Testis (tissue), 3 donors: Measurements from ENCODE around the gene GRWD1. TPM values are rescaled to one million over a fixed set of nuclear protein-coding genes. Genes with fewer than 3 reads are reported as not detected.

Source experiments
- DNase-seq: peaks from one replicate; pipeline ENCODE4 v3.0.0-alpha.2; 2019
- H3K27ac ChIP-seq, 2 donors: fragments of 200-600 bp; sonication (generic); one replicate each; pipeline ENCODE4 v1.5.1; 2019
- H3K27me3 ChIP-seq: fragments of 200-600 bp; sonication (generic); one replicate; pipeline ENCODE4 v1.5.1; 2019
- H3K36me3 ChIP-seq: fragments of 200-600 bp; sonication (generic); one replicate; pipeline ENCODE4 v1.5.1; 2017; ENCODE audit warnings: low read depth; ENCODE audit errors: missing control alignments
- H3K4me1 ChIP-seq: fragments of 200-600 bp; sonication (generic); one replicate; pipeline ENCODE4 v1.5.1; 2019
- H3K4me3 ChIP-seq, 2 donors: fragments of 200-600 bp; sonication (generic); one replicate each; pipeline ENCODE4 v1.5.1; 2017 to 2019
- H3K9me3 ChIP-seq: fragments of 200-600 bp; sonication (generic); one replicate; pipeline ENCODE4 v1.5.1; 2017
- POLR2A ChIP-seq: fragments of 450-650 bp; IDR thresholded peaks from one replicate; pipeline ENCODE4 v1.6.1; 2017; ENCODE audit warnings: antibody characterized with exemption, mild to moderate bottlenecking, moderate library complexity
- WGBS, 2 donors: methylation state at CpG; one replicate each; pipeline ENCODE4 v1.1.5; 2018; 5-methylcytosine and 5-hydroxymethylcytosine counted together
- intact Hi-C: fragments of 100-400 bp; cut with DNase I; formaldehyde crosslinking; loops from one replicate; pipeline ENCODE4 v1.15.1; 2023; ENCODE audit warnings: low total_unique reads
- polyA plus RNA-seq: library from polyadenylated mRNA; stranded (reverse); fragments of 350-450 nt; fragmentation: Illumina TruSeq; extraction: RNeasy Lipid Tissue Mini Kit (QIAGEN cat#74804); gene quantifications from one replicate; pipeline ENCODE4 v1.2.3, GENCODE V29; 2014; ENCODE audit warnings: low read depth, low replicate concordance; ENCODE audit not compliant: insufficient read depth
- total RNA-seq, 2 donors: library from RNA; depleted of rRNA; stranded (reverse); fragments of >200 nt; gene quantifications; one replicate each; pipeline ENCODE4 v1.2.3, GENCODE V29; 2016
- TF ChIP-seq, protein P1 (sequence below), 3 experiments: fragments of 450-650 bp in 2 of 3; fragments of 200-600 bp in 1 of 3; sonication (generic) in 1 of 3; IDR thresholded peaks; one replicate each; pipeline ENCODE4 v1.5.1; 2016 to 2019; ENCODE audit warnings: antibody characterized with exemption in 3 of 3, mild to moderate bottlenecking in 2 of 3, moderate library complexity in 1 of 3

The GRWD1 gene
- total and polyA plus RNA-seq, 3 donors from 2014 or later: 17.8 to 35.2 (median 32.8) TPM

DNA sequence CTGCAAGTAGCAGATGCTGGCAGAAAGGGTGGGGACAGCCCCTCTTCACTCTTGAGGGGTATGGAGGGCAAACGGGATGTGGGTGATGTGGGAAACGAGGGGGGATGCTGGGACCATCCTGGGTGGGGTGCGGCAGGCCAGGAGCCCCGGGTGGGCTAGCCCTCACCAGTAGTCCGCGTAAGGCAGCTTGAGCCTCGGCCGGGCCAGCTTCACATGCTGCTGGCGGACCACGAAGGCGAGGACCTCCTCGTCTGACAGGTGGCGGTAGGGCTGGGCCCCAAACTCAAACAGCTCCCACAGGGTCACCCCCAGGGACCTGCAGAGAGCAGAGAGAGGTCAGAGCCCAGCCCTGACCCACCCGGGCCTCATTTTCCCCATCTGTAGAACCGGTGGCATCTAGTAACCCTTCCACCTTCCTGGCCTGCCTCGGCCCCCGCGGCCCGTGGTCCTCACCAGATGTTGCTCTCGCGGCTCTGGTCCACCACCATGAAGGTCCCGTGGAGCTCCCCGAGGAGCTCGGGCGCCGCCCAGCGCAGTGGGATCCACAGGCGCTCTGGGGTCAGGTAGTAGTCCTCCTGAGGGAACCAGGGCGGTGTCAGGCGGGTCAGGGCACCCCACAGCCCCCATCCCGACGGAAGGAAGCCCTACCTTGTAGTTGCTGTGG, 55.2 kb downstream of the GRWD1 start:
- DNase-seq: no peak
- H3K4me3 ChIP-seq: no peak overlapping the region
- whole genome bisulfite sequencing, 2 donors: 43 to 56% methylated on average over 12 to 32 of the region's 32 CpGs
- no peaks in the 10 kb centered on the region for H3K27me3 ChIP-seq
- H3K27ac ChIP-seq: no peak overlapping the region
- intact Hi-C loops: loop anchor here (10.0 kb wide), 1 partner anchor 84 kb away; no protein-coding TSS in a partner anchor
- TF ChIP-seq POLR2A: no peak
- TF ChIP-seq, protein P1, sequence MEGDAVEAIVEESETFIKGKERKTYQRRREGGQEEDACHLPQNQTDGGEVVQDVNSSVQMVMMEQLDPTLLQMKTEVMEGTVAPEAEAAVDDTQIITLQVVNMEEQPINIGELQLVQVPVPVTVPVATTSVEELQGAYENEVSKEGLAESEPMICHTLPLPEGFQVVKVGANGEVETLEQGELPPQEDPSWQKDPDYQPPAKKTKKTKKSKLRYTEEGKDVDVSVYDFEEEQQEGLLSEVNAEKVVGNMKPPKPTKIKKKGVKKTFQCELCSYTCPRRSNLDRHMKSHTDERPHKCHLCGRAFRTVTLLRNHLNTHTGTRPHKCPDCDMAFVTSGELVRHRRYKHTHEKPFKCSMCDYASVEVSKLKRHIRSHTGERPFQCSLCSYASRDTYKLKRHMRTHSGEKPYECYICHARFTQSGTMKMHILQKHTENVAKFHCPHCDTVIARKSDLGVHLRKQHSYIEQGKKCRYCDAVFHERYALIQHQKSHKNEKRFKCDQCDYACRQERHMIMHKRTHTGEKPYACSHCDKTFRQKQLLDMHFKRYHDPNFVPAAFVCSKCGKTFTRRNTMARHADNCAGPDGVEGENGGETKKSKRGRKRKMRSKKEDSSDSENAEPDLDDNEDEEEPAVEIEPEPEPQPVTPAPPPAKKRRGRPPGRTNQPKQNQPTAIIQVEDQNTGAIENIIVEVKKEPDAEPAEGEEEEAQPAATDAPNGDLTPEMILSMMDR (IDR thresholded peaks at IDR 0.05): no peak
- no peaks in the 10 kb centered on the region for H3K4me1 ChIP-seq
- no peaks in the 10 kb centered on the region for H3K36me3 ChIP-seq
- no peaks in the 10 kb centered on the region for H3K9me3 ChIP-seq

DNA sequence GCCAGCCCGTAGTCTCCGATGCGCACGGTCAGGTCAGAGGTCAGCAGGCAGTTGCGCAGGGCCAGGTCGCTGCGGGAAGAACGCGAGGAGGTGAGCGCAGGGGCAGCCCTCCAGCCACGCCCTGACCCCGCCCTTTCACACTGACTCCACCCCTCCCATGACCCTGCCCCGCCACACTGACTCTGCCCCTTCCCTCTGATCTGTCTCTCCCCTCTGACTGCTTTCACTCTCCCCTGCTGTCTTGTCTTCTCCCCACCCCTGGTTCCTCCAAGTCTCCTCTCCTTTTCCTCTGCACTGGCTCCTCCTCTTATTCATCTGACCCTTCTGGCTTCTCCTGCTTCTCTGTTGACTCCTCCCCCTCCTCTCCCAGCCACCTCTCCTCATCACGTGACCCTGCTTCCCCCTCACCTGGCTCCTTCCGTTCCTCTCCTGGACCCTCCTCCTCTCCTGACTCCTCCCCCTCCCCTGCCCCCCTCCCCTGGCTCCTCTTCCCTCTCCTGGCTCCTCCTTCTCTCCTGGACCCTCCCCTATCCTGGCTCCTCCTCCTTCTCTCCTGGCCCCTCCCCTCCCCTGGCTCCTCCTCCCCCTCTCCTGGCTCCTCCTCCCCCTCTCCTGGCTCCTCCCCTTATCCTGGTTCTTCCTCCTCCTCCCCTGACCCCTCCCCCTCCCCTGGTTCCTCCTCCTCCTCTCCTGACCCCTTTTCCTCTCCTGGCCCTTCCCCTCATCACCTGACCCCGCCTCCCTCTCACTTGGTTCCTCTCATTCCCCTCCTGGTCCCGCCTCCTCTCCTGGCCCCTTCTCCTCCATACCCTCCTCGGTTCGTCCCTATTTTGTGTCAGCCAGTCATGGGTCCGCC, 55.9 kb downstream of the GRWD1 start:
- H3K4me1 ChIP-seq: no peaks in the 10 kb centered on the region
- H3K4me3 ChIP-seq: peak overlapping the region in 1 of 2 donors; percentile 13
- intact Hi-C loops: loop anchor here (10.0 kb wide), 1 partner anchor 83 kb away; no protein-coding TSS in a partner anchor
- peak; percentile 44 for DNase-seq
- TF ChIP-seq, protein P1 (IDR thresholded peaks at IDR 0.05): no peak
- no peak for TF ChIP-seq POLR2A
- H3K27ac ChIP-seq: no peak overlapping the region
- no peaks in the 10 kb centered on the region for H3K36me3 ChIP-seq
- no peaks in the 10 kb centered on the region for H3K27me3 ChIP-seq
- 1 to 3% methylated on average over 16 to 20 of the region's 20 CpGs for WGBS, 2 donors
- no peaks in the 10 kb centered on the region for H3K9me3 ChIP-seq

DNA sequence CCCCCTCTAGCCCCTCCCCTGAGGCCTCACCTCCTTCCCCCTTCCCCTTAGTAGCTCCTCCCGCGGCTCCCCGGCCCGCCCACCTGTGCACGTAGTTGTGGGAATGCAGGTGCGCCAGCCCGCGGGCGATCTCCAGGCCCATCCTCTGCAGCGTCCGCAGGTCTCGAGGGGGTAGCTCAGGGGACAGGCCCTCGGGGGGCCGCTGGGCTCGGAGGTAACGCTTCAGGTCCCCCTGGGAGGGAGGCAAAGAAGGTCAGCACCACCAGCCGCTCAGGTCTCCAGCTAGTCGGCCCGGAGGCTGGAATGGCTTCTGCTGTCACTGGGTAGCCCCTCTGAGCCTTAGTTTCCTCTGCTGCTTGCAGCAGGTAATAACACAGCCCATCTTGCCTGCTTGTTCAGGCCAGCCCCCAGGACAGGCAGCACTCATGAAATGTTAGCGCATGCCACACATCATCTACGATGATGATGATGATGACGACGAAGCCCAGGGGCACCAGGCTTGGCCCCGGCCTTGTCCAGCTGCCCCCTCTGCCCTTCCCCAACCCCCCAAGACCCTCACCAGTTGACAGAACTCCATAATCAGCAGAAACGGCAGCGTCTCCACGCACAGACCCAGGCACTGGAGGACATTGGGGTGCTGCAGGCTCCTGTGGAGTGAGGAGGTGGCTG, 56.7 kb downstream of the GRWD1 start:
- H3K4me3 ChIP-seq: peak overlapping the region in 1 of 2 donors; percentile 13
- TF ChIP-seq, protein P1 (IDR thresholded peaks at IDR 0.05): no peak
- TF ChIP-seq POLR2A: no peak
- H3K27me3 ChIP-seq: no peaks in the 10 kb centered on the region
- H3K9me3 ChIP-seq: no peaks in the 10 kb centered on the region
- H3K36me3 ChIP-seq: no peaks in the 10 kb centered on the region
- intact Hi-C loops: loop anchor here (10.0 kb wide), 1 partner anchor 82 kb away; no protein-coding TSS in a partner anchor
- no peak for DNase-seq
- H3K4me1 ChIP-seq: no peaks in the 10 kb centered on the region
- H3K27ac ChIP-seq: no peak overlapping the region
- 28 to 29% methylated on average over 23 to 27 of the region's 27 CpGs for whole genome bisulfite sequencing, 2 donors

DNA sequence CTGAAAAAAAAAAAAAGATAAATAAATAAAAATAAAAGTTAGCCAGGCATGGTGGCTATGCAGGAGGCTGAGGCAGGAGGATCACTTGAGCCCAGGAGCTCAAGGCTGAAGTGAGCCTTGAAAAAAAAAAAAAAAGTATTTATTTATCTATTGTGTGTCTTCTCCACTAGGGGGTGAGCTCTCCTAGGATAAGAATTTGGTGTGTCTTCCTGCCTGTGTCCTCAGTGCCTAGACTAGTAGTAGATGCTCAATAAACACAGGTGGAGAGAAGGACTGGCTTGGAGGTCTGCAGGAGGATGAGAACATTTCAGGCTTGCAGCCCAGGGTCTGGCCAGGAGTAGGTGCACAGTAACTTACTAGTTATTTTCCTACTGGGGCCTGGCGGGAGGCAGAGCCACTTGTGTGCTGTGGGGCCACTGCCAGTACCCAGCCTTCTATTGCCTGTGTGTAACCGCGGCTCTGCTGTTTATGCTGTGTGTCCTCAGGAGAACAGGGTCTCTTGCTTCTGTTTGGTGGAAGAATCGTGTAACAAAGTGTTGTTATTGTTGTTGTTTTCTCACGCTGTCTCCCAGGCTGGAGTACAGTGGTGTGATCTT, 60.5 kb downstream of the GRWD1 start:
- Histone ChIP-seq H3K27ac (no peak overlapping the region), H3K4me1 (no peaks in the 10 kb centered on the region), H3K36me3 (no peaks in the 10 kb centered on the region), H3K27me3 (no peaks in the 10 kb centered on the region), H3K9me3 (no peaks in the 10 kb centered on the region), H3K4me3 (no peak overlapping the region)
- TF ChIP-seq POLR2A: no peak
- TF ChIP-seq, protein P1 (IDR thresholded peaks at IDR 0.05): peak; percentile 49 to 55 (median 50)
- intact Hi-C loops: loop anchor here (10.0 kb wide), 1 partner anchor 79 kb away; no protein-coding TSS in a partner anchor
- WGBS, 2 donors: 63 to 75% methylated on average over 5 of the region's 5 CpGs
- no peak for DNase-seq

Other genes with a start within 250 kb of the GRWD1 start
- 10 to 100 TPM; 45.4 to 68.4 TPM for gene CARD8, start 190.1 kb upstream of the GRWD1 start, total RNA-seq
- gene CARD8, start 190.1 kb upstream of the GRWD1 start, polyA plus RNA-seq: 53.9 TPM
- 1 to 10 TPM; 2.4 to 3.9 TPM for gene ZNF114, start 175.9 kb upstream of the GRWD1 start, total RNA-seq
- 0.22 TPM for gene ZNF114, start 175.9 kb upstream of the GRWD1 start, polyA plus RNA-seq
- gene EMP3, start 120.4 kb upstream of the GRWD1 start, total RNA-seq: 10 to 100 TPM; 28.6 to 31.3 TPM
- 88.3 TPM for gene EMP3, start 120.4 kb upstream of the GRWD1 start, polyA plus RNA-seq
- gene TMEM143, start 82.0 kb upstream of the GRWD1 start, total RNA-seq: 10 to 100 TPM; 14.1 to 22.9 TPM
- 5.0 TPM for gene TMEM143, start 82.0 kb upstream of the GRWD1 start, polyA plus RNA-seq
- gene SYNGR4, start 81.6 kb upstream of the GRWD1 start, total RNA-seq: 10 to 100 TPM; 21.8 to 26.1 TPM
- 112 TPM for gene SYNGR4, start 81.6 kb upstream of the GRWD1 start, polyA plus RNA-seq
- 100 to 1,000 TPM; 149 to 155 TPM for gene KDELR1, start 54.4 kb upstream of the GRWD1 start, total RNA-seq
- gene KDELR1, start 54.4 kb upstream of the GRWD1 start, polyA plus RNA-seq: 187 TPM
- 1 to 10 TPM; 2.4 to 2.7 TPM for gene GRIN2D, start 52.3 kb upstream of the GRWD1 start, total RNA-seq
- gene GRIN2D, start 52.3 kb upstream of the GRWD1 start, polyA plus RNA-seq: 1.4 TPM
- 1 to 10 TPM; 1.6 to 2.2 TPM for gene KCNJ14, start 9.6 kb downstream of the GRWD1 start, total RNA-seq
- gene KCNJ14, start 9.6 kb downstream of the GRWD1 start, polyA plus RNA-seq: 0.66 TPM
- 100 to 1,000 TPM in 1 of 2 donors, 10 to 100 TPM in 1; 92.7 to 123 TPM for gene CYTH2, start 23.4 kb downstream of the GRWD1 start, total RNA-seq
- 132 TPM for gene CYTH2, start 23.4 kb downstream of the GRWD1 start, polyA plus RNA-seq
- 1 to 10 TPM in 1 of 2 donors, under 1 TPM in 1; 0.62 to 1.7 TPM for gene LMTK3, start 65.9 kb downstream of the GRWD1 start, total RNA-seq
- gene LMTK3, start 65.9 kb downstream of the GRWD1 start, polyA plus RNA-seq: 0.96 TPM
- 1 to 10 TPM; 1.1 to 1.4 TPM for gene SULT2B1, start 106.2 kb downstream of the GRWD1 start, total RNA-seq
- gene SULT2B1, start 106.2 kb downstream of the GRWD1 start, polyA plus RNA-seq: 1.0 TPM
- 100 to 1,000 TPM in 1 of 2 donors, 10 to 100 TPM in 1; 72.6 to 147 TPM for gene SPACA4, start 160.8 kb downstream of the GRWD1 start, total RNA-seq
- 145 TPM for gene SPACA4, start 160.8 kb downstream of the GRWD1 start, polyA plus RNA-seq
- gene FAM83E, start 169.1 kb downstream of the GRWD1 start, total RNA-seq: 1 to 10 TPM in 1 of 2 donors, under 1 TPM in 1; 0.99 to 1.6 TPM
- 2.2 TPM for gene FAM83E, start 169.1 kb downstream of the GRWD1 start, polyA plus RNA-seq
- 1,000 to 10,000 TPM; 1,047 to 1,537 TPM for gene RPL18, start 173.2 kb downstream of the GRWD1 start, total RNA-seq
- 1,050 TPM for gene RPL18, start 173.2 kb downstream of the GRWD1 start, polyA plus RNA-seq
- 10 to 100 TPM; 31.2 to 43.1 TPM for gene SPHK2, start 173.5 kb downstream of the GRWD1 start, total RNA-seq
- gene SPHK2, start 173.5 kb downstream of the GRWD1 start, polyA plus RNA-seq: 47.6 TPM
- gene DBP, start 191.4 kb downstream of the GRWD1 start, total RNA-seq: 10 to 100 TPM; 48.9 to 51.0 TPM
- 30.4 TPM for gene DBP, start 191.4 kb downstream of the GRWD1 start, polyA plus RNA-seq
- gene CA11, start 200.2 kb downstream of the GRWD1 start, total RNA-seq: 1 to 10 TPM; 6.3 to 6.8 TPM
- 20.0 TPM for gene CA11, start 200.2 kb downstream of the GRWD1 start, polyA plus RNA-seq
- 1 to 10 TPM; 1.6 to 4.3 TPM for gene NTN5, start 227.0 kb downstream of the GRWD1 start, total RNA-seq
- 0.87 TPM for gene NTN5, start 227.0 kb downstream of the GRWD1 start, polyA plus RNA-seq
- gene FUT2, start 250.0 kb downstream of the GRWD1 start, total RNA-seq: under 1 TPM; 0.12 to 0.47 TPM
- 0.20 TPM for gene FUT2, start 250.0 kb downstream of the GRWD1 start, polyA plus RNA-seq